SK-N-SH (cell line): ENCODE results near the gene CLCN5. TPM values are rescaled to one million over a fixed set of nuclear protein-coding genes. Genes with fewer than 3 reads are reported as not detected.

Source experiments
- CTCF ChIA-PET: fragments of 300-600, 350-600 bp; formaldehyde crosslinking; extraction: SDS; loops from one replicate; lab custom pipeline; 2021; lab: Yijun Ruan, JAX
- POLR2A ChIA-PET: fragments of 350-600 bp; sonication (Branson Sonifier 250); formaldehyde crosslinking; extraction: SDS; loops from one replicate; lab custom pipeline; 2020; ENCODE audit warnings: antibody characterized with exemption, inconsistent platforms; lab: Yijun Ruan, JAX
- DNase-seq: peaks from one replicate; pipeline ENCODE4 v3.0.0; 2012
- H2AFZ ChIP-seq: fragments of 200-600 bp; sonication (generic); 2 replicates; pipeline ENCODE4 v1.8.1; 2016; ENCODE audit warnings: antibody characterized with exemption, mild to moderate bottlenecking, low read depth
- H3F3A ChIP-seq: fragments of 200-600 bp; sonication (generic); replicated peaks from 2 replicates; pipeline ENCODE3; 2016; ENCODE audit warnings: antibody characterized with exemption, mild to moderate bottlenecking; ENCODE audit not compliant: insufficient read depth
- H3K27ac ChIP-seq, 2 experiments: fragments of 200-500 bp in 1 of 2; fragments of 200-600 bp in 1 of 2; sonication (Bioruptor generic) in 1 of 2; sonication (generic), shearing (Covaris generic) in 1 of 2; 2 replicates each; pipeline versions ENCODE4 v1.5.1 to v1.6.1; 2014 to 2016; ENCODE audit warnings: low read depth in 2 of 2, inconsistent platforms in 1 of 2, low read length in 1 of 2, mild to moderate bottlenecking in 1 of 2, mixed read lengths in 1 of 2
- H3K27me3 ChIP-seq: fragments of 200-600 bp; sonication (generic), shearing (Covaris generic); 2 replicates; pipeline ENCODE4 v1.6.1; 2016; ENCODE audit warnings: mixed run types; ENCODE audit not compliant: insufficient read depth
- H3K36me3 ChIP-seq, 2 experiments: fragments of 200-500 bp in 1 of 2; fragments of 200-600 bp in 1 of 2; sonication (Bioruptor generic) in 1 of 2; sonication (generic) in 1 of 2; replicated peaks in 1 of 2; 2 replicates each; pipeline versions ENCODE3 to v1.5.1; 2014 to 2016; ENCODE audit warnings: low read length in 1 of 2, mild to moderate bottlenecking in 1 of 2; ENCODE audit not compliant: insufficient read depth in 2 of 2, control insufficient read depth in 1 of 2
- H3K4me1 ChIP-seq, 2 experiments: fragments of 200-500 bp in 1 of 2; fragments of 200-600 bp in 1 of 2; sonication (Bioruptor generic) in 1 of 2; sonication (generic), shearing (Covaris generic) in 1 of 2; 2 replicates each; pipeline versions ENCODE4 v1.5.1 to v1.6.1; 2014 to 2016; ENCODE audit warnings: low read depth in 1 of 2, low read length in 1 of 2, mixed run types in 1 of 2; ENCODE audit not compliant: insufficient read depth in 2 of 2, control insufficient read depth in 1 of 2
- H3K4me2 ChIP-seq: fragments of 200-600 bp; sonication (generic), shearing (Covaris generic); 2 replicates; pipeline ENCODE4 v1.6.1; 2017; ENCODE audit warnings: mixed run types
- H3K4me3 ChIP-seq, 2 experiments: fragments of 200-500 bp in 1 of 2; fragments of 200-600 bp in 1 of 2; sonication (Bioruptor generic) in 1 of 2; sonication (generic), shearing (Covaris generic) in 1 of 2; 2 replicates each; pipeline versions ENCODE4 v1.5.1 to v1.8.1; 2014 to 2016; ENCODE audit warnings: low read depth in 2 of 2, inconsistent platforms in 1 of 2, low read length in 1 of 2, mild to moderate bottlenecking in 1 of 2, mixed read lengths in 1 of 2, moderate library complexity in 1 of 2
- H3K79me2 ChIP-seq: fragments of 200-600 bp; sonication (generic); 2 replicates; pipeline ENCODE4 v1.8.1; 2017; ENCODE audit warnings: mild to moderate bottlenecking; ENCODE audit not compliant: insufficient read depth
- H3K9ac ChIP-seq: fragments of 200-600 bp; sonication (generic); 2 replicates; pipeline ENCODE4 v1.6.1; 2017; ENCODE audit warnings: mixed run types
- H3K9me2 ChIP-seq: fragments of 200-600 bp; sonication (generic); 2 replicates; pipeline ENCODE4 v1.6.1; 2017; ENCODE audit warnings: mixed run types
- H3K9me3 ChIP-seq: fragments of 200-600 bp; sonication (generic); 2 replicates; pipeline ENCODE4 v1.6.1; 2017; ENCODE audit warnings: mixed run types, mild to moderate bottlenecking, moderate library complexity
- H4K20me1 ChIP-seq: fragments of 200-600 bp; sonication (generic); 2 replicates; pipeline ENCODE4 v1.6.1; 2017; ENCODE audit warnings: mild to moderate bottlenecking, mixed run types; ENCODE audit not compliant: insufficient read depth
- EP300 ChIP-seq, 2 experiments: IDR thresholded peaks; 2 replicates each; pipeline versions ENCODE4 v1.4.0 to v1.6.1; 2012; ENCODE audit warnings: borderline replicate concordance in 1 of 2, low read depth in 1 of 2, low read length in 1 of 2
- FOSL2 ChIP-seq: IDR thresholded peaks from 2 replicates; pipeline ENCODE4 v1.4.0; 2012; ENCODE audit warnings: low read depth, mild to moderate bottlenecking, moderate library complexity, borderline replicate concordance
- FOXM1 ChIP-seq: IDR thresholded peaks from 2 replicates; pipeline ENCODE4 v1.4.0; 2012; ENCODE audit warnings: low read depth, mild to moderate bottlenecking
- MXI1 ChIP-seq: IDR thresholded peaks from 2 replicates; pipeline ENCODE4 v1.6.1; 2012; ENCODE audit warnings: mild to moderate bottlenecking, low read depth, low read length, improper control_type of control experiment
- POLR2AphosphoS5 ChIP-seq: IDR thresholded peaks from 2 replicates; pipeline ENCODE4 v1.6.1; 2012; ENCODE audit warnings: low read depth, low read length
- RAD21 ChIP-seq: IDR thresholded peaks from 2 replicates; pipeline ENCODE4 v1.6.1; 2012; ENCODE audit warnings: mild to moderate bottlenecking, low read length
- RCOR1 ChIP-seq: fragments of 150-350 bp; IDR thresholded peaks from 2 replicates; pipeline ENCODE4 v1.6.1; 2017; ENCODE audit warnings: antibody characterized with exemption, low read length
- SIN3A ChIP-seq: IDR thresholded peaks from 2 replicates; pipeline ENCODE4 v1.6.1; 2012; ENCODE audit warnings: low read depth, mild to moderate bottlenecking, low read length, moderate library complexity, borderline replicate concordance
- TAF1 ChIP-seq: IDR thresholded peaks from 2 replicates; pipeline ENCODE4 v1.6.1; 2012; ENCODE audit warnings: low read depth, mild to moderate bottlenecking, low read length, moderate library complexity, borderline replicate concordance
- TCF12 ChIP-seq: IDR thresholded peaks from 2 replicates; pipeline ENCODE4 v1.4.0; 2012
- YY1 ChIP-seq: IDR thresholded peaks from 2 replicates; pipeline ENCODE4 v1.4.0; 2012; ENCODE audit warnings: low read depth, mild to moderate bottlenecking
- WGBS: methylation state at CpG from one replicate; pipeline ENCODE4 v1.1.6; 2017; ENCODE audit warnings: low lambda C conversion rate; 5-methylcytosine and 5-hydroxymethylcytosine counted together
- polyA plus RNA-seq, 3 experiments: library from polyadenylated mRNA; depleted of rRNA; stranded (reverse); fragments of >200 nt; gene quantifications; 2 replicates each; pipeline ENCODE4 v1.2.3, GENCODE V29; 2012
- TF ChIP-seq, protein P1 (sequence below): IDR thresholded peaks from 2 replicates; pipeline ENCODE4 v1.6.1; 2012; ENCODE audit warnings: mild to moderate bottlenecking, low read depth, low read length, moderate library complexity
- TF ChIP-seq, protein P2 (sequence below): IDR thresholded peaks from 2 replicates; pipeline ENCODE4 v1.4.0; 2012; ENCODE audit warnings: low read depth, borderline replicate concordance
- TF ChIP-seq, protein P3 (sequence below): IDR thresholded peaks from 2 replicates; pipeline ENCODE4 v1.4.0; 2012; ENCODE audit warnings: low read depth
- TF ChIP-seq, protein P4 (sequence below): IDR thresholded peaks from 2 replicates; pipeline ENCODE4; 2012
- TF ChIP-seq, protein P5 (sequence below): fragments of 200-600 bp; sonication (generic); IDR thresholded peaks from 2 replicates; pipeline ENCODE4 v1.6.1; 2017; ENCODE audit warnings: antibody characterized with exemption, mild to moderate bottlenecking, moderate library complexity

The CLCN5 gene
- polyA plus RNA-seq, 1 of the 3 experiments (the other 2 are of a cell fraction) = 1.7 TPM

DNA sequence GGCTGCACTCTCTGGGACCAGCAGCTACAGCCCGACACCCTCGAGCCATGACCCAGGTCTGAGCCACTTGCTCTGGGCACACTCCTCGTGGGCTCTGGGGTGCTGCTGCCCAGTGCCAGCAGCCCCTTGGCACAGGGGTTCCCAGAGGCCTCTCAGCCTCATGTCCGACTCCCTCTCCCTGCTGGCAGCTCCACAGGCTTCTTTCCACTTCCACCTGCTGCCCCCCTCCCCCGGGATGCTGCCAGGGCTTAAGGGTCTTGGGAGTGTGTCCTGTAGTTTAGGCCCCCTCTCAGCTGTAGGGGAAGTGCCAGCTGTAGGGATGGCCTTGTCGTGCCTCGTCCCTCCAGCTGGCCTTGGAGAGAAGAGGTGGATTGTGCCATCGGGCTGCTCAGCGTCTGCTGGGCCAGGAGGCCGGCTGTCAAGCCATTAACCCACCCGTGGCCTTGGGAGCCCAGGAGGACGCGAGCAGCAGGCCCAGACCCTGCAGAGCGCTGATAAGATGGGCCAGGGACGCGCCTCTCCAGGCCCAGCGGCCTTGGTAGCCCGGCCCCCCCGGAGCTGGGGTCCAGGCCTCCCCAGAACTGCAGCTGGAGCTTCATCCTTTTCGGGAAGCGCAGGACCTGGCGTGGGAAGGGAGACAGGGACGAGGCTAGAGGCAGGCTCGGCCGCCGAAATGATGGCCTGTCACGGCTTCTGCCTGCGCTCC lies 44.1 kb upstream of the CLCN5 start (continued):
- TF ChIP-seq, protein P1, sequence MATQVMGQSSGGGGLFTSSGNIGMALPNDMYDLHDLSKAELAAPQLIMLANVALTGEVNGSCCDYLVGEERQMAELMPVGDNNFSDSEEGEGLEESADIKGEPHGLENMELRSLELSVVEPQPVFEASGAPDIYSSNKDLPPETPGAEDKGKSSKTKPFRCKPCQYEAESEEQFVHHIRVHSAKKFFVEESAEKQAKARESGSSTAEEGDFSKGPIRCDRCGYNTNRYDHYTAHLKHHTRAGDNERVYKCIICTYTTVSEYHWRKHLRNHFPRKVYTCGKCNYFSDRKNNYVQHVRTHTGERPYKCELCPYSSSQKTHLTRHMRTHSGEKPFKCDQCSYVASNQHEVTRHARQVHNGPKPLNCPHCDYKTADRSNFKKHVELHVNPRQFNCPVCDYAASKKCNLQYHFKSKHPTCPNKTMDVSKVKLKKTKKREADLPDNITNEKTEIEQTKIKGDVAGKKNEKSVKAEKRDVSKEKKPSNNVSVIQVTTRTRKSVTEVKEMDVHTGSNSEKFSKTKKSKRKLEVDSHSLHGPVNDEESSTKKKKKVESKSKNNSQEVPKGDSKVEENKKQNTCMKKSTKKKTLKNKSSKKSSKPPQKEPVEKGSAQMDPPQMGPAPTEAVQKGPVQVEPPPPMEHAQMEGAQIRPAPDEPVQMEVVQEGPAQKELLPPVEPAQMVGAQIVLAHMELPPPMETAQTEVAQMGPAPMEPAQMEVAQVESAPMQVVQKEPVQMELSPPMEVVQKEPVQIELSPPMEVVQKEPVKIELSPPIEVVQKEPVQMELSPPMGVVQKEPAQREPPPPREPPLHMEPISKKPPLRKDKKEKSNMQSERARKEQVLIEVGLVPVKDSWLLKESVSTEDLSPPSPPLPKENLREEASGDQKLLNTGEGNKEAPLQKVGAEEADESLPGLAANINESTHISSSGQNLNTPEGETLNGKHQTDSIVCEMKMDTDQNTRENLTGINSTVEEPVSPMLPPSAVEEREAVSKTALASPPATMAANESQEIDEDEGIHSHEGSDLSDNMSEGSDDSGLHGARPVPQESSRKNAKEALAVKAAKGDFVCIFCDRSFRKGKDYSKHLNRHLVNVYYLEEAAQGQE = no peak
- TF ChIP-seq YY1 = no peak
- TF ChIP-seq TAF1 = no peak
- TF ChIP-seq, protein P2, sequence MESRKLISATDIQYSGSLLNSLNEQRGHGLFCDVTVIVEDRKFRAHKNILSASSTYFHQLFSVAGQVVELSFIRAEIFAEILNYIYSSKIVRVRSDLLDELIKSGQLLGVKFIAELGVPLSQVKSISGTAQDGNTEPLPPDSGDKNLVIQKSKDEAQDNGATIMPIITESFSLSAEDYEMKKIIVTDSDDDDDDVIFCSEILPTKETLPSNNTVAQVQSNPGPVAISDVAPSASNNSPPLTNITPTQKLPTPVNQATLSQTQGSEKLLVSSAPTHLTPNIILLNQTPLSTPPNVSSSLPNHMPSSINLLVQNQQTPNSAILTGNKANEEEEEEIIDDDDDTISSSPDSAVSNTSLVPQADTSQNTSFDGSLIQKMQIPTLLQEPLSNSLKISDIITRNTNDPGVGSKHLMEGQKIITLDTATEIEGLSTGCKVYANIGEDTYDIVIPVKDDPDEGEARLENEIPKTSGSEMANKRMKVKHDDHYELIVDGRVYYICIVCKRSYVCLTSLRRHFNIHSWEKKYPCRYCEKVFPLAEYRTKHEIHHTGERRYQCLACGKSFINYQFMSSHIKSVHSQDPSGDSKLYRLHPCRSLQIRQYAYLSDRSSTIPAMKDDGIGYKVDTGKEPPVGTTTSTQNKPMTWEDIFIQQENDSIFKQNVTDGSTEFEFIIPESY = no peak
- no peak for TF ChIP-seq SIN3A
- no peak for TF ChIP-seq EP300 (IDR thresholded peaks at IDR 0.05; ENCODE audit: borderline replicate concordance in 1 of 2, low read depth in 1 of 2, low read length in 1 of 2)
- no peak for TF ChIP-seq POLR2AphosphoS5
- no peak for TF ChIP-seq FOSL2
- TF ChIP-seq RCOR1 = no peak
- TF ChIP-seq, protein P3, sequence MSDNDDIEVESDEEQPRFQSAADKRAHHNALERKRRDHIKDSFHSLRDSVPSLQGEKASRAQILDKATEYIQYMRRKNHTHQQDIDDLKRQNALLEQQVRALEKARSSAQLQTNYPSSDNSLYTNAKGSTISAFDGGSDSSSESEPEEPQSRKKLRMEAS = no peak
- TF ChIP-seq RAD21 = no peak

DNA sequence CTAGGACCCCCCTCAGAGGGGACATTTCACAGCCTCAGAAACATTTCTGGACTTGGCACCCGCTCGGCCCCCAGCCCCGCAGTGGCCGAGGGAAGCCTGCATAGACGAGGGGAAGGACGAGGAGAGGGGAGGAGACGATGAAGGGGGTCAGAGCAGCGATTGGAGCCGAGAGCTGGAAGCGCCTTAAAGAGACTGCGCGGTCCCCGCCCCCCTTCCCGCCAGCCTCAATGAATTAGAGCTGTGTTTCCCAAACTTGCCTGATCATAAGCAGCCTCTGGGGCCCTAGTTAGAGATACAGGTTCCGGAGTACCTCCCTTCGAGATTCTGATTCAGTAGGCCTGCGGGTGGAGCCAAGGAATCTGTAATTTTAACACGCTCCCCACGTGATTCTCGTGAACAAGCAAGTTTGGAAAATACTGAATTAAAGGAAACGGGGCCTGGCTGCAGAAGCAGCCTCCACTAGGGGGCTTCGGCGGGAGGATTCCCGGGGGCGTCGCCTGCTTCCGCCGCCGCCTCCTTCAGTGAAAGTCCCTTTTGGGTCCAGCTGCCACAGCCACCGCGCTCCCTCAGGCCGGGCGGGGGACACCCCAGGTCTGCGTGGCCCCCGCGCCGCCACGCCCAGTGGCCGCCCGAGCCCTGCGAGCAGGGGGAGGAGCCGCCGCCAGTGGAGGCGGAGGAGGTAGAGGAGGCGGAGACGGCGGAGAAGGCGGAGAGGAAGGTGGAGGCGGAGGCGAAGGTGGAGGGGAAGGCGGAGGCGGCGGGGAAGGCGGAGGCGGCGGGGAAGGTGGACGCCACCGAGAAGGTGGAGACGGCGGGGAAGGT lies 43.4 kb upstream of the CLCN5 start, which contains the start of gene USP27X:
Gene USP27X, plus strand, starts transcription at position 651 of the 822 bp plus-strand sequence. CDS start 824 bp downstream, outside the sequence.
- WGBS = 30% methylated on average over 49 of the region's 60 CpGs
- H3K9me2 ChIP-seq = no peaks in the 10 kb centered on the region
- POLR2A ChIA-PET = interaction anchor here (0.6 kb wide), 1 partner anchor 259 kb away, joined by 3 read pairs; no protein-coding TSS in a partner anchor
- TF ChIP-seq FOXM1 (no peak), EP300 (IDR thresholded peaks at IDR 0.05; ENCODE audit: borderline replicate concordance in 1 of 2, low read depth in 1 of 2, low read length in 1 of 2) (no peak), MXI1 (peak; percentile 17; the same call in 1 of the 2 replicates), TCF12 (no peak), YY1 (no peak)
- TF ChIP-seq, protein P4, sequence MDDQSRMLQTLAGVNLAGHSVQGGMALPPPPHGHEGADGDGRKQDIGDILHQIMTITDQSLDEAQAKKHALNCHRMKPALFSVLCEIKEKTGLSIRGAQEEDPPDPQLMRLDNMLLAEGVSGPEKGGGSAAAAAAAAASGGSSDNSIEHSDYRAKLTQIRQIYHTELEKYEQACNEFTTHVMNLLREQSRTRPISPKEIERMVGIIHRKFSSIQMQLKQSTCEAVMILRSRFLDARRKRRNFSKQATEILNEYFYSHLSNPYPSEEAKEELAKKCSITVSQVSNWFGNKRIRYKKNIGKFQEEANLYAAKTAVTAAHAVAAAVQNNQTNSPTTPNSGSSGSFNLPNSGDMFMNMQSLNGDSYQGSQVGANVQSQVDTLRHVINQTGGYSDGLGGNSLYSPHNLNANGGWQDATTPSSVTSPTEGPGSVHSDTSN = no peak
- TF ChIP-seq, protein P5, sequence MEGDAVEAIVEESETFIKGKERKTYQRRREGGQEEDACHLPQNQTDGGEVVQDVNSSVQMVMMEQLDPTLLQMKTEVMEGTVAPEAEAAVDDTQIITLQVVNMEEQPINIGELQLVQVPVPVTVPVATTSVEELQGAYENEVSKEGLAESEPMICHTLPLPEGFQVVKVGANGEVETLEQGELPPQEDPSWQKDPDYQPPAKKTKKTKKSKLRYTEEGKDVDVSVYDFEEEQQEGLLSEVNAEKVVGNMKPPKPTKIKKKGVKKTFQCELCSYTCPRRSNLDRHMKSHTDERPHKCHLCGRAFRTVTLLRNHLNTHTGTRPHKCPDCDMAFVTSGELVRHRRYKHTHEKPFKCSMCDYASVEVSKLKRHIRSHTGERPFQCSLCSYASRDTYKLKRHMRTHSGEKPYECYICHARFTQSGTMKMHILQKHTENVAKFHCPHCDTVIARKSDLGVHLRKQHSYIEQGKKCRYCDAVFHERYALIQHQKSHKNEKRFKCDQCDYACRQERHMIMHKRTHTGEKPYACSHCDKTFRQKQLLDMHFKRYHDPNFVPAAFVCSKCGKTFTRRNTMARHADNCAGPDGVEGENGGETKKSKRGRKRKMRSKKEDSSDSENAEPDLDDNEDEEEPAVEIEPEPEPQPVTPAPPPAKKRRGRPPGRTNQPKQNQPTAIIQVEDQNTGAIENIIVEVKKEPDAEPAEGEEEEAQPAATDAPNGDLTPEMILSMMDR = peak; percentile 64

More for the DNA sequence above, 43.4 kb upstream of the CLCN5 start, which contains the start of gene USP27X:
- Histone ChIP-seq H4K20me1 (no peaks in the 10 kb centered on the region), H3K9me3 (no peaks in the 10 kb centered on the region), H3K4me1 (peaks cover 0 to 25% of the 10 kb centered on the region in 2 experiments; a peak in 1 of 4 replicates), H3K27me3 (no peaks in the 10 kb centered on the region), H3K79me2 (peaks cover 5% of the 10 kb centered on the region; the same call in 1 of the 2 replicates), H3K4me3 (peak within 1 kb of the TSS; percentile 54 to 66), H3F3A (no peaks in the 10 kb centered on the region), H2AFZ (peak within 1 kb of the TSS; percentile 67), H3K36me3 (no peaks in the 10 kb centered on the region), H3K27ac (peak within 1 kb of the TSS; percentile 68 to 82), H3K9ac (peak within 1 kb of the TSS; percentile 58), H3K4me2 (peak within 1 kb of the TSS; percentile 80)
- CTCF ChIA-PET = interaction anchor here (0.9 to 2.3 kb wide), 9 partner anchors 10 to 125 kb away, joined by 3 to 10 read pairs (median 6); no protein-coding TSS in a partner anchor
- peak; percentile 80 for DNase-seq
